ENCODE data around the gene RPL13A.
A peak's percentile ranks its signal among the peaks of the same experiment; 100 is the strongest.

The RPL13A gene

GRCh38 chr19:49486710-49487276 is 615 bp upstream of the RPL13A start:
- no peak for DNase-seq

GRCh38 chr19:49488046-49488862 is 846 bp downstream of the RPL13A start:
- DNase-seq = no peak

DNA sequence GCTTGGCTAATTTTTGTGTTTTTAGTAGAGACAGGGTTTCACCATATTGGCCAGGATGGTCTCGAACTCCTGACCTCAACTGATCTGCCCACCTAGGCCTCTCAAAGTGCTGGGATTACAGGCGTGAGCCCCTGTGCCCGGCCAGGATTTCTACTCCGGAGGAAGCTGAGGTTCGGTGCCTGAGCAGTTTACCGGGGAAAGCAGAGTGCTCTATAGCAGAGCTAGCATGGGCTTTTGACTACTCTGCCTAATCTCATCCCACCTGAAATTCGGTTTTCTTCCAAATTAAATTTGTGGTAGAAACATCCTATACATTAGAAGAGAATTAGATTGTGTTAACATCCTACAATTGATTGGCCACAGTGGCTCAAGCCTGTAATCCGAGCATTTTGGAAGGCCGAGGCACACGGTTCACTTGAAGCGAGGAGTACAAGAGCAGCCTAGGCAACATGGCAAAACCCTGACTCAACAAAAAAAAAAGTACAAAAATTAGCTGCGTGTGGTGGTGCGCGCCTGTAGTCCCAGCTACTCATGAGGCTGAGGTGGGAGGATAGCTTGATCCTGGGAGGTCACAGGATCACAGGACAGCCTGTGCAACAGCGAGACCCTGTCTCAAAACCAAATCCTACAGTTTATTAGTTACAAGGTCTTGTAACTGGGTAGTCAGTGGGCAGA is 1.6 kb downstream of the RPL13A start:
- no peak for DNase-seq

- no peak for DNase-seq
These were observed 2.3 kb downstream of the RPL13A start for GRCh38 chr19:49489601-49490167.

- DNase-seq = no peak
These were observed 3.0 kb downstream of the RPL13A start for GRCh38 chr19:49490287-49491029.

DNA sequence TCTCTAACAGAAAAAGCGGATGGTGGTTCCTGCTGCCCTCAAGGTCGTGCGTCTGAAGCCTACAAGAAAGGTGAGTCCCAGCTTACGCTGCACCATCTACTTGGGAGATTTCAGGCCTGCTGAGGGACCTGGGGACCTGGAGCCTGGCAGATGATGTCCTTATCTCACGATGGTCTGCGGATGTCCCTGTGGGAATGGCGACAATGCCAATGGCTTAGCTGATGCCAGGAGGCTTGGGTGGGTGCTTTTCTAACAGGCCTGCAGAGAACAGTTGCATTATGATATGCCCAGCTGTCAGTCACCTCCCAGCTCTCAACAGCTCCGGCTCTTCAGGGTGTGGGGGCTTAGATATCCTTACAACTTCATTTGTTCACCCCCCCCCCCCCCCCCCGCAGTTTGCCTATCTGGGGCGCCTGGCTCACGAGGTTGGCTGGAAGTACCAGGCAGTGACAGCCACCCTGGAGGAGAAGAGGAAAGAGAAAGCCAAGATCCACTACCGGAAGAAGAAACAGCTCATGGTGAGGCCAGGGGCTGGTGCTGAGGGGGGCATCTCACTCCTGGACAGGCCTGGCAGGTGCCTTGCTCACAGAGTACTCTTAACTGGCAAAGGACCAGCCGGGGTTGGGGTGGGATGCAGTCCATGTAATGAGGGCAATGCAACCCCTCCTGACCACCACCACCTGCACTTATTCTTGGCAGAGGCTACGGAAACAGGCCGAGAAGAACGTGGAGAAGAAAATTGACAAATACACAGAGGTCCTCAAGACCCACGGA is 3.8 kb downstream of the RPL13A start:
- no peak for DNase-seq

- DNase-seq = no peak
These were observed 4.6 kb downstream of the RPL13A start for GRCh38 chr19:49491804-49492572.

DNA sequence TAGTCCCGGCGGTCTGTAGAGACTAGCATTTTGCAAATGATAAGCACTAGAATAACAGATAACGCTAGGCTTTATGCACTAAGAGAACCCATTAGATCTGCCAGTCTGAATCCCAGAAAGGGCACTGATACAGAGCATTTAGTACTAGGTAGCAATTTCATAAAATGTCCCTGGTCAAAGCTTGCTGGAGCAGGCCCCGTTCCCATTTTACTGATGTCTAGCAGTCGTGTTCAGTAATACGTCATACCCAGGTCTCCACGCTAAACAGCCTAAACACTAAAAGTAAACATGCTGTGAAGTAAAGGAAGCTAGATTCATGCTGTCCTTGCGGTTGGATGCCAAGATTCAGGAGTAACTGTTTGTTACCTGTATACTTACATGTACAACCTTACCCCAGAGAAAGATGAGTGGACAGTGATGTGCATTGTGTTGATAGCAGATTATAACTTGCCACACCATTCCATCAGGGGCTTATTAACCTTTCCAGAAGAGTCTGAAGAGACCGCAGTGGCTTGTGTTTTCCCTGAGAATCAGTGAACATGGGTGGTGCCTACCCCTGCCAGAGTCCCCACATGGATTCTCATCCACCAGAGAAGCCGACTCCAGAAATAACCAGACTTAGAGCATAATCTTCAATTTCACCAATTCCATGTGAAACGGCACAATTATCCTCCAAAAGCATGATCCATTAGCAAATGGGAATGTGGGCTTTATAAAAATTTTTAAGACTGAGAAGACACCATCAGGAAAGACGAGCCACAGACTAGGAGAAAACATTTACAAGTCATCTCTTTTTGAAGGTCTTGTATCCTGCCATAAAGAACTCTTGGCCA is 5.4 kb downstream of the RPL13A start:
- DNase-seq = no peak

GRCh38 chr19:49496574-49497008 is 9.2 kb downstream of the RPL13A start:
- no peak for DNase-seq

- peak; percentile 57 for DNase-seq
These were observed 9.8 kb downstream of the RPL13A start for GRCh38 chr19:49497047-49497788.

- no peak for DNase-seq
These were observed 10.3 kb downstream of the RPL13A start for GRCh38 chr19:49497789-49498103.

GRCh38 chr19:49498475-49498874 is 11.1 kb downstream of the RPL13A start:
- DNase-seq = no peak

GRCh38 chr19:49499030-49499670 is 11.7 kb downstream of the RPL13A start:
- no peak for DNase-seq

- peak; percentile 84 for DNase-seq
These were observed 15.6 kb downstream of the RPL13A start for GRCh38 chr19:49502866-49503581.

- DNase-seq = no peak
These were observed 16.2 kb downstream of the RPL13A start for GRCh38 chr19:49503582-49503962.

- peak; percentile 74 for DNase-seq
These were observed 19.2 kb downstream of the RPL13A start for GRCh38 chr19:49506575-49507105.

- DNase-seq = no peak
These were observed 20.5 kb downstream of the RPL13A start for GRCh38 chr19:49507803-49508494.
